Ishikawa (cell line): ENCODE measurements around the gene ZNF614.

Source experiments
- CREB1 ChIP-seq: IDR thresholded peaks from 2 replicates; pipeline ENCODE4 v1.6.1; 2012; ENCODE audit warnings: low read depth
- TAF1 ChIP-seq: IDR thresholded peaks from 2 replicates; pipeline ENCODE4 v1.6.1; 2012; ENCODE audit warnings: low read depth, mild to moderate bottlenecking
- YY1 ChIP-seq: IDR thresholded peaks from 2 replicates; pipeline ENCODE4 v1.6.1; 2012; ENCODE audit warnings: low read depth
- TF ChIP-seq, protein P1 (sequence below): IDR thresholded peaks from 2 replicates; pipeline ENCODE4 v1.6.1; 2012
- TF ChIP-seq, protein P2 (sequence below): IDR thresholded peaks from 2 replicates; pipeline ENCODE4 v1.6.1; 2012; ENCODE audit warnings: low read depth, mild to moderate bottlenecking

DNA sequence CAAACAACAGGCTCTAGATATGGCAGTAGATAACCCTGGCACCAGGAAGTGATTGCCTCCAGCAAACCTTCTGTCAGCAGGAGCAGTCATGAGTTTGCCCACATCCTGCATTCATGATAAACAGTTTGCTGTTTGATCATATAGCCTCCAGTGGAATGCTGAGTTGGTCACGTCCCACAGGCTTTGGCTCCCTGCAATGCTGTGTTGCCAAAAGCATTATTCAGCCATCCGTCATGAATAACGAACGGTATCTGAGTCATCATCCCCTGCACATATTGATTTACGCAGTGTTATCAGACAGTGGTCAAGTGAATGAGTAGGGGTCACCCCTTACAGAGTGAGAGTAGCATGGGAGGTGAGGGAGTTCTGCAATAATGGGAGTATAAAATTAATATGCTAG lies 42.3 kb upstream of the ZNF614 start:
- TF ChIP-seq, protein P1, sequence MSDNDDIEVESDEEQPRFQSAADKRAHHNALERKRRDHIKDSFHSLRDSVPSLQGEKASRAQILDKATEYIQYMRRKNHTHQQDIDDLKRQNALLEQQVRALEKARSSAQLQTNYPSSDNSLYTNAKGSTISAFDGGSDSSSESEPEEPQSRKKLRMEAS, result no peak
- TF ChIP-seq TAF1 (no peak), YY1 (no peak), CREB1 (no peak)
- TF ChIP-seq, protein P2, sequence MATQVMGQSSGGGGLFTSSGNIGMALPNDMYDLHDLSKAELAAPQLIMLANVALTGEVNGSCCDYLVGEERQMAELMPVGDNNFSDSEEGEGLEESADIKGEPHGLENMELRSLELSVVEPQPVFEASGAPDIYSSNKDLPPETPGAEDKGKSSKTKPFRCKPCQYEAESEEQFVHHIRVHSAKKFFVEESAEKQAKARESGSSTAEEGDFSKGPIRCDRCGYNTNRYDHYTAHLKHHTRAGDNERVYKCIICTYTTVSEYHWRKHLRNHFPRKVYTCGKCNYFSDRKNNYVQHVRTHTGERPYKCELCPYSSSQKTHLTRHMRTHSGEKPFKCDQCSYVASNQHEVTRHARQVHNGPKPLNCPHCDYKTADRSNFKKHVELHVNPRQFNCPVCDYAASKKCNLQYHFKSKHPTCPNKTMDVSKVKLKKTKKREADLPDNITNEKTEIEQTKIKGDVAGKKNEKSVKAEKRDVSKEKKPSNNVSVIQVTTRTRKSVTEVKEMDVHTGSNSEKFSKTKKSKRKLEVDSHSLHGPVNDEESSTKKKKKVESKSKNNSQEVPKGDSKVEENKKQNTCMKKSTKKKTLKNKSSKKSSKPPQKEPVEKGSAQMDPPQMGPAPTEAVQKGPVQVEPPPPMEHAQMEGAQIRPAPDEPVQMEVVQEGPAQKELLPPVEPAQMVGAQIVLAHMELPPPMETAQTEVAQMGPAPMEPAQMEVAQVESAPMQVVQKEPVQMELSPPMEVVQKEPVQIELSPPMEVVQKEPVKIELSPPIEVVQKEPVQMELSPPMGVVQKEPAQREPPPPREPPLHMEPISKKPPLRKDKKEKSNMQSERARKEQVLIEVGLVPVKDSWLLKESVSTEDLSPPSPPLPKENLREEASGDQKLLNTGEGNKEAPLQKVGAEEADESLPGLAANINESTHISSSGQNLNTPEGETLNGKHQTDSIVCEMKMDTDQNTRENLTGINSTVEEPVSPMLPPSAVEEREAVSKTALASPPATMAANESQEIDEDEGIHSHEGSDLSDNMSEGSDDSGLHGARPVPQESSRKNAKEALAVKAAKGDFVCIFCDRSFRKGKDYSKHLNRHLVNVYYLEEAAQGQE, result no peak
